CD14-positive monocyte (primary cell): ENCODE results near the gene MICU1. TPM values are rescaled to one million over a fixed set of nuclear protein-coding genes. Genes with fewer than 3 reads are reported as not detected.
"Not testable (repeated sequence)": the region's sequence is repeated elsewhere in the genome, so short reads cannot be mapped to it uniquely, and the experiment has no call there.

Experiments
- DNase-seq, 3 donors: peaks; one replicate each; pipeline ENCODE4 v3.0.0-alpha.2; 2011 to 2022
- H2AFZ ChIP-seq: 2 replicates; pipeline ENCODE4 v1.6.0; 2012; ENCODE audit warnings: mild to moderate bottlenecking, low read depth, low read length, inconsistent platforms; ENCODE audit not compliant: insufficient read depth, poor library complexity, severe bottlenecking
- H3K27ac ChIP-seq, 2 donors: 1 replicate in 1 of 2; 2 replicates in 1 of 2; pipeline ENCODE4 v1.5.1; 2012 to 2013; ENCODE audit warnings: low read length in 2 of 2, control low read depth in 1 of 2, inconsistent platforms in 1 of 2, low read depth in 1 of 2, mild to moderate bottlenecking in 1 of 2
- H3K27me3 ChIP-seq, 2 donors: one replicate each; pipeline versions ENCODE4 v1.6.0 to v1.6.1; 2011 to 2013; ENCODE audit warnings: low read length in 2 of 2; ENCODE audit not compliant: control insufficient read depth in 2 of 2, insufficient read depth in 2 of 2
- H3K36me3 ChIP-seq, 2 donors: replicated peaks in 1 of 2; 1 replicate in 1 of 2; 2 replicates in 1 of 2; pipeline versions ENCODE4 v1.5.1 to v1.6.1; 2012 to 2013; ENCODE audit warnings: low read length in 2 of 2, control low read depth in 1 of 2, inconsistent platforms in 1 of 2, mild to moderate bottlenecking in 1 of 2; ENCODE audit not compliant: insufficient read depth in 2 of 2, control insufficient read depth in 1 of 2
- H3K4me1 ChIP-seq, 2 donors: 1 replicate in 1 of 2; 2 replicates in 1 of 2; pipeline versions ENCODE4 v1.5.1 to v1.6.1; 2012 to 2013; ENCODE audit warnings: low read length in 2 of 2, control low read depth in 1 of 2, inconsistent platforms in 1 of 2, mild to moderate bottlenecking in 1 of 2, moderate library complexity in 1 of 2; ENCODE audit not compliant: insufficient read depth in 2 of 2, control insufficient read depth in 1 of 2
- H3K4me2 ChIP-seq: replicated peaks from 2 replicates; pipeline ENCODE3; 2012; ENCODE audit warnings: low read length, moderate library complexity, mild to moderate bottlenecking; ENCODE audit not compliant: poor library complexity, severe bottlenecking; ENCODE audit errors: extremely low read depth
- H3K4me3 ChIP-seq, 3 experiments: fragments of 200-600 bp in 1 of 3; sonication (generic) in 1 of 3; replicated peaks in 1 of 3; 1 replicate in 2 of 3; 2 replicates in 1 of 3; pipeline ENCODE4 v1.5.1; 2011 to 2013; ENCODE audit warnings: low read length in 3 of 3, mild to moderate bottlenecking in 3 of 3, control low read depth in 2 of 3, low read depth in 2 of 3, inconsistent platforms in 1 of 3, moderate library complexity in 1 of 3
- H3K79me2 ChIP-seq: 2 replicates; pipeline ENCODE4 v1.6.0; 2012; ENCODE audit warnings: mild to moderate bottlenecking, control low read depth, inconsistent platforms, low read length, moderate library complexity; ENCODE audit not compliant: insufficient read depth
- H3K9ac ChIP-seq: 2 replicates; pipeline ENCODE4 v1.6.0; 2017; ENCODE audit warnings: low read length, mild to moderate bottlenecking; ENCODE audit not compliant: insufficient read depth, poor library complexity, severe bottlenecking
- H3K9me3 ChIP-seq, 2 donors: replicated peaks in 1 of 2; 1 replicate in 1 of 2; 2 replicates in 1 of 2; pipeline versions ENCODE4 v1.5.1 to v1.6.1; 2012 to 2013; ENCODE audit warnings: low read length in 2 of 2, control low read depth in 1 of 2; ENCODE audit not compliant: control insufficient read depth in 1 of 2, insufficient read depth in 1 of 2
- H4K20me1 ChIP-seq: 2 replicates; pipeline ENCODE4 v1.6.0; 2012; ENCODE audit warnings: mild to moderate bottlenecking, low read length, control low read depth, moderate library complexity; ENCODE audit not compliant: insufficient read depth
- H3K27ac Mint-ChIP-seq, 7 donors: one replicate each; pipeline ENCODE4 v1.8.0; 2020; ENCODE audit warnings: mild to moderate bottlenecking in 7 of 7, mixed read lengths in 7 of 7, moderate library complexity in 6 of 7, inconsistent platforms in 2 of 7
- H3K27me3 Mint-ChIP-seq, 3 donors: one replicate each; pipeline ENCODE4 v1.8.0; 2021 to 2022; ENCODE audit warnings: low read depth in 3 of 3, mild to moderate bottlenecking in 3 of 3, mixed read lengths in 3 of 3, moderate library complexity in 3 of 3, inconsistent platforms in 1 of 3
- H3K36me3 Mint-ChIP-seq, 2 donors: one replicate each; pipeline ENCODE4 v1.8.0; 2020; ENCODE audit warnings: mixed read lengths in 2 of 2, inconsistent platforms in 1 of 2, mild to moderate bottlenecking in 1 of 2
- H3K4me1 Mint-ChIP-seq: one replicate; pipeline ENCODE4 v1.8.0; 2020; ENCODE audit warnings: mild to moderate bottlenecking, mixed read lengths
- H3K4me3 Mint-ChIP-seq, 2 donors: one replicate each; pipeline ENCODE4 v1.8.0; 2020; ENCODE audit warnings: mild to moderate bottlenecking in 2 of 2, mixed read lengths in 2 of 2, moderate library complexity in 1 of 2
- H3K9me3 Mint-ChIP-seq, 7 donors: one replicate each; pipeline ENCODE4 v1.8.0; 2020 to 2022; ENCODE audit warnings: mixed read lengths in 7 of 7, mild to moderate bottlenecking in 6 of 7, moderate library complexity in 6 of 7, inconsistent platforms in 2 of 7
- WGBS: methylation state at CpG from one replicate; pipeline ENCODE4 v1.1.5; 2013; ENCODE audit warnings: missing lambda C conversion rate; ENCODE audit not compliant: insufficient coverage; 5-methylcytosine and 5-hydroxymethylcytosine counted together
- intact Hi-C, 2 donors: fragments of 100-400 bp; cut with micrococcal nuclease; formaldehyde crosslinking; loops; one replicate each; pipeline versions ENCODE4 v1.15.0 to v1.15.1; 2023
- polyA plus RNA-seq, 3 donors: library from polyadenylated mRNA; depleted of rRNA in 1 of 3; unstranded in 2 of 3; stranded (reverse) in 1 of 3; fragments of 300-500 nt in 2 of 3; fragments of >200 nt in 1 of 3; fragmentation: Illumina TruSeq in 2 of 3; gene quantifications; 1 replicate in 2 of 3; 2 replicates in 1 of 3; pipeline ENCODE4 v1.2.3, GENCODE V29; 2012 to 2021
- TF ChIP-seq, protein P1 (sequence below): fragments of 200-600 bp; IDR thresholded peaks from one replicate; pipeline ENCODE4 v1.8.0; 2022; ENCODE audit warnings: antibody characterized with exemption, mild to moderate bottlenecking

MICU1 gene
- polyA plus RNA-seq, 3 donors: 51.1 to 76.4 (median 51.7) TPM

DNA sequence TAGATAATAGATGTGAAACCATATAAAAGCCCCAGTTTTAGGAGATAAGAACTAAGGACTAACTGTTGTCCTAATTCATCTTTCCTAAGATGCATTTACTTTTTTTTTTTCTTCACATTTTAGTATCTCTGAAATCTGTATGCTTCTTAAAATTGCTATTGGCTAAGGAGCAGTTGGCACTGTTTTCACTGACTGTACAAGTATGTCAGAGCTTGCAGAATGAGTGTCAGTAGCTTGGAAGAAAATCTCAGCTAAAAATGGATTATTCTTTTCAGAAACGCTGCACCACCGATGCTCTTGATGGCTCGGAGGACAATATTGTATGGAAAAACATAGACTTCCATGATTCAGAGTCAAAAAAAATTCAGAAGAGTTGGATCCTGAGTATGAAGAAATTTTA, 180.0 kb downstream of the MICU1 start:
- H3K4me3 Mint-ChIP-seq: no peak overlapping the region
- H3K27me3 ChIP-seq: no peaks in the 10 kb centered on the region
- no CpG with 5 or more reads among the region's 3 CpGs for WGBS
- no peaks in the 10 kb centered on the region for H3K4me1 ChIP-seq
- no peak overlapping the region for H3K9ac ChIP-seq
- peaks cover 0 to 5% (median 0%) of the 10 kb centered on the region in 7 donors for H3K9me3 Mint-ChIP-seq
- no peaks in the 10 kb centered on the region for H3K9me3 ChIP-seq
- H3K4me3 ChIP-seq: no peak overlapping the region
- no peaks in the 10 kb centered on the region for H3K79me2 ChIP-seq
- no peak overlapping the region for H2AFZ ChIP-seq
- peaks cover 24 to 36% of the 10 kb centered on the region in 2 donors for H3K36me3 Mint-ChIP-seq
- DNase-seq: no peak
- no peaks in the 10 kb centered on the region for H4K20me1 ChIP-seq
- no peak overlapping the region for H3K27ac ChIP-seq
- H3K4me1 Mint-ChIP-seq: no peaks in the 10 kb centered on the region
- intact Hi-C loops: no loop called here
- H3K27me3 Mint-ChIP-seq: no peaks in the 10 kb centered on the region
- H3K4me2 ChIP-seq: no peak overlapping the region
- TF ChIP-seq, protein P1, sequence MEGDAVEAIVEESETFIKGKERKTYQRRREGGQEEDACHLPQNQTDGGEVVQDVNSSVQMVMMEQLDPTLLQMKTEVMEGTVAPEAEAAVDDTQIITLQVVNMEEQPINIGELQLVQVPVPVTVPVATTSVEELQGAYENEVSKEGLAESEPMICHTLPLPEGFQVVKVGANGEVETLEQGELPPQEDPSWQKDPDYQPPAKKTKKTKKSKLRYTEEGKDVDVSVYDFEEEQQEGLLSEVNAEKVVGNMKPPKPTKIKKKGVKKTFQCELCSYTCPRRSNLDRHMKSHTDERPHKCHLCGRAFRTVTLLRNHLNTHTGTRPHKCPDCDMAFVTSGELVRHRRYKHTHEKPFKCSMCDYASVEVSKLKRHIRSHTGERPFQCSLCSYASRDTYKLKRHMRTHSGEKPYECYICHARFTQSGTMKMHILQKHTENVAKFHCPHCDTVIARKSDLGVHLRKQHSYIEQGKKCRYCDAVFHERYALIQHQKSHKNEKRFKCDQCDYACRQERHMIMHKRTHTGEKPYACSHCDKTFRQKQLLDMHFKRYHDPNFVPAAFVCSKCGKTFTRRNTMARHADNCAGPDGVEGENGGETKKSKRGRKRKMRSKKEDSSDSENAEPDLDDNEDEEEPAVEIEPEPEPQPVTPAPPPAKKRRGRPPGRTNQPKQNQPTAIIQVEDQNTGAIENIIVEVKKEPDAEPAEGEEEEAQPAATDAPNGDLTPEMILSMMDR: no peak
- H3K36me3 ChIP-seq: peaks cover 5 to 14% of the 10 kb centered on the region in 2 donors
- H3K27ac Mint-ChIP-seq: no peak overlapping the region

DNA sequence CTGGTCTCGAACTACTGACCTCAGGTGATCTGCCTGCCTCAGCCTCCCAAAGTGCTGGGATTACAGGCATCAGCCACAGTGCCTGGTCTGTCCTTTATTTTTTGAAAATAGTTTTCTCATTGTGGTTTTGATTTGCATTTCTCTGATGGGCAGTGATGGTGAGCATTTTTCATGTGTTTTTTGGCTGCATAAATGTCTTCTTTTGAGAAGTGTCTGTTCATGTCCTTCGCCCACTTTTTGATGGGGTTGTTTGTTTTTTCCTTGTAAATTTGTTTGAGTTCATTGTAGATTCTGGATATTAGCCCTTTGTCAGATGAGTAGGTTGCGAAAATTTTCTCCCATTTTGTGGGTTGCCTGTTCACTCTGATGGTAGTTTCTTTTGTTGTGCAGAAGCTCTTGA, 182.9 kb downstream of the MICU1 start:
- H4K20me1 ChIP-seq, H3K4me3 ChIP-seq, intact Hi-C loops, H2AFZ ChIP-seq, H3K27ac ChIP-seq, H3K4me1 ChIP-seq, DNase-seq, H3K79me2 ChIP-seq, H3K9me3 Mint-ChIP-seq, H3K4me3 Mint-ChIP-seq, H3K9ac ChIP-seq, H3K27me3 ChIP-seq, H3K27ac Mint-ChIP-seq, H3K4me2 ChIP-seq, H3K9me3 ChIP-seq, H3K27me3 Mint-ChIP-seq: not testable (repeated sequence)
- peaks cover 15% of the 10 kb centered on the region for H3K4me1 Mint-ChIP-seq
- H3K36me3 ChIP-seq: peaks cover 2 to 14% of the 10 kb centered on the region in 2 donors
- H3K36me3 Mint-ChIP-seq: peaks cover 18 to 23% of the 10 kb centered on the region in 2 donors
- WGBS: 100% methylated on average over 1 of the region's 3 CpGs
